Epidermal melanocyte (primary cell): ENCODE measurements around the gene EXOSC9.

Experiments
- DNase-seq: peaks from one replicate; pipeline ENCODE4 v3.0.0; 2011; ENCODE audit warnings: low spot score; ENCODE audit not compliant: insufficient read length

The EXOSC9 gene

DNA sequence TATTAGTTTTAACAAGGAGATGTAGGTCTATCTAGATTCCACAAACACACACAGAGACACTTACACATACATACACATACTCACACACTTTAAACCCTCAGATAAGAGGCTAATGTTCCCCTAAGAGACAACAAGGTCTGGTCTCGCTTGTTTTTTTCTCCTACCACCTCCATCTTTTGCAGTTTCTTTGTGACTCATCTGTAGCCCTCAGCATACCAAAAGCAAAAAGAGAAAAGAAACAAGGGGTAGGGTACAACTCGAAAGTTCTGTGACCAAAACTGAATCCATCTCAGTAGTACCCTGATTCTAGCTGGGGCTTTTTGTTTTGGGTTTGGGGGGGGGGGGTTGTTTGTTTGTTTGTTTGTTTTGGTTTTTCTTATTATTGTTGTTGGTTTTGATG, 12.2 kb upstream of the EXOSC9 start:
- DNase-seq = no peak

DNA sequence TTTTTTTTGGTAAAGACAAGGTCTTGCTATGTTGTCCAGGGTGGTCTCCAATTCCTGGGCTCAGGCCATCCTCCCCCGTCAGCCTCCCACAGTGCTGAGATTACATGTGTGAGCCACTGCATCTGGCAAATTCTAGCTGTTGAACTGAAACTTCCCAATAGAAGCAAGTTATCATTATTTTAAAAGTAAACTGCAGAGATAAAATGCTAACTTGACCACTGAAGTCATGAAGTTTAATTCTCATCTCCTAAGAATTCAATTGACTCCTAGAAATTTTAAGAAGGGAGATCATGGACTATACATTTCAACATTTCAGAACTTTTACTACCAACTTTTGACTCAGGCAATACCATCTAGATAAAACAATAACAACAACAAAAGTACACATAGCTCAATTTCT, 11.7 kb upstream of the EXOSC9 start:
- DNase-seq = no peak

DNA sequence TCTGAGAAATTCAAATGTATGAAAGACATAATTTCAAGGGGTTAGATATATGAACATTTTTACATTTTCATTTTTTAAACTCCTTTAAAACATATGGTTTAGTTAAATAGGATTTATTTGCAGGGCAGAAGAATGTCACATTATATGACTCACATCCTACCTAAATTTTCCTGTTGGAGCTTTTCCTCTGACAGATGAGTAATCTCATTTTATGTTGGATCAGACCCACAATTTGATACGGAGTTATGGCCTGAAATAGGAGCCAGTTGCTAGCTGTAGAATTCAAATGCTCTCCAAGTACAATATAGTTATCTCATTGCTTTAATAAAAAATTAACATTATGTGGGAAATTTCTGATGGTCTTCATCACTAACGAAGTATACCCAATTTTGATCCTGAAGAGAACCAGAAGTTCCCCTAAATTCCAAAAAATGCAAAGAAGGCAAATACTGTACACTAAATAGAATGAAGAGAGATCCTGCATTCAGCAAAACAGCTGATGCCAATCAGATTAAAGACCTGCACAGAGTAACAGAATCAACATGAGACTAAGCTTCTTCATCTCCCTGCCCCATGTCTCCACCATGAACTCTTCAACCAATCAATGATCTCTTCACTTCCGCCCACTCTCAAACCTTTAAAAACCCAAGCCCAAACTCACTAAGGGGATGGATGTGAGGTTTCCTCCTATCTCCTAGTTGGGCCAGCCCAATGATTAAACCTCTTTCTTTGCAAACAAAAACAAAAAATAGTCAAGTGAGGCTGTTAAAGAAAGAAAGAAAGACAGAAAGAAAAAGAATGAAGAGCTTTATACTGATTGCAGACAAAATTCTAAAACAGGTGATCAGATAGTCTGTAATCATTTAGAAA, 10.9 kb upstream of the EXOSC9 start:
- no peak for DNase-seq

DNA sequence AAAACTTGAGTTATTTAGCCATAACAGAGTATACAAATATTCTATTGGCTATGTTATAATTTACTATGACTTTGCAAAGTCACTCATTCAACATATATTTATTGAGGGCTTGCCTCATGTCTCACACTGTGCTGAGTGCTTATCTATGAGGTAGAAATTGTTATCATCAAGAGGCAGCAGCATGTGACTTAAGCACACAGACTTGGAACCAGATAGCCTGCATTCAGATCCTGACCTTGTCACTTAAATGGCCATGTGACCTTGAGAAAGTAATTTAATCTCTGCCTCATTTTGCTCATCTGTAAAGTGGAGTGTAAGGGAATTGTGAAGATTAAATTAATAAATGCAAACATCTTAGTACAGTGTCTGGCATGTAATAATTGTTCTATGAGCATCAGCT, 10.1 kb upstream of the EXOSC9 start:
- no peak for DNase-seq

DNA sequence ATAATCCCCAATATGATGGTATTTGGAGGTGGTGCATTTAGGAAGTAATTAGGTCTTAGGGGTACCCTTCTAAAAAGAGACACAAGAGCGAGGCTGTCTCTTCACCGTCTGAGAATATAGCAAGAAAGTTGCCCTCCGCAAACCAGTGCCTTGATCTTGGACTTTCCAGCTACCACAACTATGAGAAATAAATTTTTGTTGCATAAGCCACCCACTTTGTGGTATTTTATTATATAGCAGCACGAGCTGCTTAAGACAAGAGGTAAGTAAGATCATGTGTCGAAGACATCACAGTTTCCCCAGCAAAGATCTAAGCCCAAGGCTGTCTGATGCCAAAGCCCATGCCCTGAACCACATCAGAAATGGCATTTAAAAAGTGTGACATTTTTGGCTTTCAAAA, 9.6 kb upstream of the EXOSC9 start:
- no peak for DNase-seq

DNA sequence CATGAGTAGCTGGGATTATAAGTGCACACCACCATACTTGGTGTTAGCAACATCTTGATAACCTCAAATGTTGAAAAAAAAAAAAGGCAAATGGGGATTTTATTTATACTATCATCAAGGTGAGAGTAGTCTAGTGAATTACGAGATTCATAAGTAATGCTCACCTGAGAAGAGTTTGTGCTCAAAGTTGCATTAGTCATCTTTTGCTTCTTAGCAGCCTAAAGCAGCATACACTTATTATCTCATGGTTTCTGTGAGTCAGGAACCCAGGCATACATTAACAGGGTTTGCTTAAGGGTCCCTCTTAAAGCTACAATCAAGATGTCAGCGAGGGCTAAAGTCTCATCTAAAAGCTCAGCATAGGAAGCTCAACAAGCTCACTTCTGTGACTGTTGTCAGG, 8.2 kb upstream of the EXOSC9 start:
- no peak for DNase-seq

DNA sequence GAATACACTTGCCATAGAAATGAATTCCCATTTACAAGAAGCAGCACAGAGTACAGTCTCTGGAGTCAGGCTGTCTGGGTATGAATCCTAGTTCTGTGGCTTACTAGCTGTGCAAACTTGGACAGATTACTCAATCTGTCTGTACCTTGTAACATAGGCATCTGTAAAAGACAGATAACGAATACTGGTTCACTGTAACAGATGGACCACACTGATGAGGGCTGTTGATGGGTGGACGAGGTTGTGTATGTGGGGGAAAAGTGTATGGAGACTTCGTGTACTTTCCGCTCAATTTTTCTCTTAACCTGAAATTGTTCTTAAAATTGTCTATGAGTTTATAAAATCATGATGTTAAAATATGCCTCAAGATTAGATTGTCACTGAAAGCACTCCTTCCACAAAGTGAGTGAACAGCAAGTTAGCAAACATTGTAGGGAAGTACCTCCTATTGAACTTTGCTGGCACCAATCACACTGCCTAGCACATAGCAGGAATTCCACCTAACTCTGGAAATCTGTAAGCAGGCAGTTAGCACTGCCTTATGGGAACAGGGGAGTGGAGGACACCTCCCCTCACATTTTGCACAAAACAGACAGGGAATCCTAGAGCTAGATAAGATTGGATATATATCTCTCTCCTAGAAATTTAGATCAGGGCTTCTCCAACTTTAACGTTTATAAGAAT, 6.5 kb upstream of the EXOSC9 start:
- DNase-seq = no peak

DNA sequence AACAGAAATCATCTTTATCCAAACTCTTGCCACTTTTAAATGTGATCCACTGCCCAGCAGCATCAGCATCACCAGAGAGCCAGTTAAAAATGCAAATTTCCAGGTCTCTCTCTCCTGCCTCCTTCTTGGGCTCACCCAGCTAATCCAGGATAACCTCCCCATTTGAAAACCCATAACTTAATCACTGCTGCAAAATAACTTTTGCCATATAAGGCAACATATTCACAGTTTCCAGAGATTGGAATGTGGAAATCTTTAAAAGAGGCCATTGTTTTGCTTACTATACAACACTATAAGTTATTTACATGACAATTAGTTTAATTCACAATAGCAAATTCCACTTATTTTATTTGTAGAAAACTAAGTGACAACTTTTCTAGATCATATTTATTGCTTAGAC, 4.8 kb upstream of the EXOSC9 start:
- DNase-seq = no peak

DNA sequence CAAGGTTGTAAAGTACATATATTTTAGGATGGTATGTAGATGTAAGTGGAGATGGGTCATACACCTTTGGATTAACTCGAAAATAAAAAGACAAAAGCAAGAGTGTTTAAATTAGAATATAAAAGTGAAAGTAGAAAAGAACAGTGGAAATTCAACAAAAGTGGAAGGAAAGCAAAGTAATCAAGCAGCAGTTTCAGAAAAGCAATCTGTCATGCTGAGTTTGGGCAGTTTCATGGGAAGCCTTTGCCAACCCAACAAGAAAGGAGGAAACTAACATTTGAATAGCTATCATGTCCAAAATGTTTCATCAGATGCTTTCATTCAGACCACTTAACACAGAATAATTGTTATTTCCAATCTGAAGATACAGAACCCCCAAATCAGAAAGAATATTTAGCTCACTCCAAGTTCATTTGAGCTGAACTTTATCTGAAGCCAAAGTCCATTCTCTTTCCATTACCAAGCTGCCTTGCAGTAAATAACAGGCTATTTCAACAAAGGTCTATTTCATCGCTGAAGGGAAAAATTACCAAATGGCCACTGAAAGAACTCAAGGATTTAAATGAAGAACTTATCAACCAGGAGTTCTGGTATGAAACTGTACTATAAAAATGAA, 1.8 kb upstream of the EXOSC9 start:
- no peak for DNase-seq

DNA sequence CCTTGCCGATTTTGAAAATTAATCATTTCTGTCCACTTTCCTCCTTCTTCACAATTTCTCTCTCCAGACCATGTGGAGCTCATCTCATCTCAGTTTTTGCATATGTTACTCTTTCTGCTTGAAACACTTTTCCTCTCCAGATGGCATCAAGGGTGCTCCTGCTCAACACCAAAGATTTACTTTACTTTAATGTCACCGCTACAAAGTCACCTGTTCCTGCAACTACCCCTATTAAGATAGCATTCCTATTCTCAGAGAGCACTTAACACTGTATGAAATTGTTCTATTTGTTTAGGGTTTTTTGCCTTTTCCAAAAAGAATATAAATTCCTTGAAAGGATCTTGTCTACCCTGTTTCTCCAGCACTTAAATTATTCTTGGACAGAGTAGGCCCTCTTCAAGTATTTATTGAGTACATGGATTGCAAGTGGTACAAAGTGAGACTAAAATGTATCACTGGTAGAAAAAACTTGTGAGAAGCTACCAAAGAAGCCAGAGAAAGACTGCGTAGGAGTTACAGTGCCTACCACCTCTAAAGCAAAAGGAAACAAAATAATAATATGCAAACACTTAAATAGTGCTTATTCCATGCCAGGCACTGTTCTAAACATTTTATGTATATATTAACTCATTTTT, 1.1 kb upstream of the EXOSC9 start:
- DNase-seq = no peak

DNA sequence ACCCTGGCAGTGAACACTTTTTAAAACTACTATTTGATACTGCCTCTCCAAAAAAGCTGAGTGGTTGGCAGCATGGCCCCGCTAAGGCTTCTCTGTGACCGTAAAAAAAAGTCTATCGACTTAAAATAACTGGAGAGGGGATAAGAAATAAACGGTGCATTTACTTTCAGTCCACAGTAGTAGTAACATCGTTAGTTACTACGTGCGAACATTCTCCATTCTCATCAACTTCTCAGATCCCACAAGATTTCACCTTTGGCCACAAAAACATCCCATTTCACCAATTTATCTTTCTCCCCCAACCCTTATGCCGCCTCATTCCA, 524 bp upstream of the EXOSC9 start:
- no peak for DNase-seq

DNA sequence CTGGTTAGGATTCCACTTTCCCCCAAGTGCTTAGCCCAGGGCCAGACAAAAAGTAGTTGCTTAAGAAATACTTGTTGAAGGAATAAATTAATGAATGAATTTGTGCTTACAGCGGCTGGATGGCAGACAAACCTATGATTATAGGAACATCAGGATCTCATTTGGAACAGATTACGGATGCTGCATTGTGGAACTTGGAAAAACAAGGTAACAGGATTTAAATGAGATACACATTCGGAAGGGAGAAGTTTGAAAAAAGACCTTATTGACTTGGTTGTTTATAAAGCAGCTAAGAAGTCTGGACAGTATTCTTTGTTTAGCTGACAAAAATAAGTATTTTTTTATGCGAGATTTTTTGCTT, 572 bp downstream of the EXOSC9 start:
- no peak for DNase-seq

DNA sequence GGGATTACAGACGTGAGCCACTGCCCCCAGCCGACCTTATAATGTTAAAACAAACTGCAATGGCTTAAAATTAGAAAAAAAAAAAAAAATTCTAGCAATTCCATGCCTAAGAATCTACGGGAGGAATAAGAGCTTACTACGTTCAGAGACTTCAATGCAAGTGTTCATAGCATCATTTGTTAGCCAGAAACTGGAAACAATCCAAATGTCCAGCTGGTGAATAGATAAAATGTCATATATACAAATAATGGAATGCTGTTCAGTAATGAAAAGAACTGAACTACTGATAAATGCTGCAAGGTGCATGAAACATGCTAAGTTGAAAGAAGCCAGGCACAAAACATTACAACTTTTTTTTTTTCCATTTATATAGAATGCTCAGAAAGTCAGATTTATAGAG, 5.3 kb downstream of the EXOSC9 start:
- no peak for DNase-seq

DNA sequence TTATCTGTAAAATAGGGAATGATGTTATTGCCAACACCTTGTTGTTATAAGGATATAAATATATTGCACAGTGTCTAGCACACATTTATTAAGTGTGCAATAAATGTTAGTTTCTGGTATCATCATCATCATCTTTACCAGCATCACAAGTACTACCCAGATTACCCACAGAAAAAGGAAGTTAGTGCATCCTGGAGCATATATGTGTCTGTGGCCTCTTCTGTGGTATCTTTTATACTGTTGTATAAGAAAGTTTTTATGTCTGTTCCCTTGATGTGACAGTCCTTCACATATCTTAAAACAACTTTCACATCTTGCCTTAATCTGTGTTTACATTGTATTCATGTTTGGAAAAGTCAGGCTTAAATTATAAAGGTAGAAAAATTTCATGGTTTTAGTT, 10.0 kb downstream of the EXOSC9 start:
- no peak for DNase-seq

DNA sequence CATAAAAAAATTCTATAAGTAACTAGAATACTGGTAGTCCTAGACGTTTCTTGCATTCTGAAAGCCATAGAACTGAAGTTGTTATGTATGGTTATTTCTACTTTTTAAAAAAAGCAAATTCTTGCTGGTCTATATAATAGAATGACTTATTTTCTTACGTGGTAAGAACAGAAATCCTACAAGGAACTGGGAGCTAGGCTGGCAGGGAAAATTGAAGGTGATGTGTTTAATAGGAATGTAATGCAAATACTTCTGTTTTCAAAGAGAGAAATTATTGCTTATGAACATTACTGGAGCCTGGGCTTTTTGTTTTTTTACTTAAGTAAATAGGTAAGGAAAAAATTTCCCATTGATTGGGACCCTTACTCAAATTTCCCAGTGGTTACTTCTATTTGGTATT, 13.6 kb downstream of the EXOSC9 start:
- DNase-seq = no peak

DNA sequence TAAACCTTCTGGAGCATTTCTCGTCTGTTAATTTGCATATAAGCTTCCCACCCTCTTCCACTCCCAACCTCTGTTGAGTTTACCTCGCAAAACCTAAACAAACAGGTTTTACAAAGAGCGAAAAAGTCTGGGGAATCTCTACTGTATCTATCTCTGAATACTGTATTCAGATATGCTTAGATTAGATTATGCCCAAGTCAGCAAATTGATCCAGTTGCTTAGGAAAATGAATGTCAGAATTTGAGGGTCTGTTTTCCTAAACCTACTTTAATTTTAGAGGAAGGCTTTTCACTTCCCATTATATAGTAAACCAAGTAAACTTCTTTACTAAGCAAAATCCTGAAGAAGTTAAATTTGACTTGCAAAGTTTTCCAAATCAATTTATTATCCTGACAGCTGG, 15.9 kb downstream of the EXOSC9 start:
- no peak for DNase-seq

DNA sequence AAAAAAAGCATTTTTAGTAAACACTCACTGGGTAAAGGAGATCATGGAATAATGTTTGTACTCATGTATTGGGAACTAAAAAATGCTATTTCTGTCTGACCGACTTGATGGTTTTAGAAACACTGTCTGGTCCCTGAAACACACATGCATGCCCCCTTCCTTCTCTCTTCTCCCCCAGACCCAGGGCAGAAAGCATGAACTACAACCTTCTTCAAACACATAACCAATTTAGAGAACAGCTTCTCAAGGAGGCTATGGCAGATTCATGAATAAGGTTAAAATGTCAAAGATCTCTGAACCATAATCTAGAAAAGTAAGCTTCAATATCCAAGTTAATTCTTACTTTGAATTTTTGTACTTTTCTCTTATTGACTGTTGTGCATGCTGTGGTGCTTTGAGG, 16.6 kb downstream of the EXOSC9 start:
- DNase-seq = no peak

DNA sequence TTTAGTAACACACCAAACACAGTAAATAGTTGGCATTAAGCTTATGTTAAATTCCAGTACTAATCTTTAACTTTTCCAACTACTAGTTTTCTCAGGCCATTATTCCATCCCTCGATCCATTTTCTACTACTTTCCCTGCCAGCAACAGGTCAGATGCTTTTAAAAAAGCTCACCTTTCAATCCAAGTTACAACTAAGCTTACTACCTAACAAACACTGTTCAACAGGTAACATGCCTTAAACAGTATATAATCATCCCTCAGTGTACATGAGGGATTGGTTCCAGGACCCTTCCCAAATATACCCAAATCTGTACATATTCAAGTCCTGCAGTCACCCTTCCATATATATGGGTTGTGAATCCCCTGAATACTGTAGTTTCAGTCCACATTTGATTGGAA, 17.1 kb downstream of the EXOSC9 start:
- DNase-seq = no peak

DNA sequence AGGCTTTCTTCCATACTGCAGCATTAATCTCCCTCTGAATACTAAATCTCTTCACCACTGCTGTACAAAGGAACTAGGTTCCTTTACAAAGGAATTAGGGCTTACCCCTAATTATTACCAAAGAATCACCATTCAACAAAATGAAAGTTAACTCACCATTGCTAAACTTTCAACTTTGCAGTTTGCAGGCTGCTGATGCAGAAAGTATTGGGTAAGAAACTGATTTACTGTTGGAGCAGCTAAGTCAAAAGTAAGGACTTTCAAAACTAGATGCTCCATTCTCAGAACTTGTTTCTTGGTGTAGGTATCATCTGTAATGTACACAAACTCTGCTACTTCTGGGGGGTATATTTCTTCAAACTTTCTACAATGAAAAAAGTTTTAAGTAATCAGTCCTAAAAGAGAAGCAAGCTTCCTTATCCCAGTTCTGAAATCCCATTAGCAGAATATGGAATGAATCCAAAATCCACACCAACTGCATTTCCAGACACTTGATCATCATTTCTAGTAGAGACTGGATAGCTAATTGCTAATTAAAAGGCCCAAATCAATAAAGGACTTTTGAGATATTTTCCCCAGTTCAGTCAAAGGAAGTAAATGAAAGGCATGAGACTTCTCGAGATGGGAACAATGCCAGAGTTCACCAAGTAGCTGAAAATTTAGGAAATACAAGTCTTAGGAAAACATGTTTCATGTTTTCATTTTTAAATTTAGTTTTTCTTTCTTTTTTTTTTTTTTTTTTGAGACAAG, 18.3 kb downstream of the EXOSC9 start:
- no peak for DNase-seq

DNA sequence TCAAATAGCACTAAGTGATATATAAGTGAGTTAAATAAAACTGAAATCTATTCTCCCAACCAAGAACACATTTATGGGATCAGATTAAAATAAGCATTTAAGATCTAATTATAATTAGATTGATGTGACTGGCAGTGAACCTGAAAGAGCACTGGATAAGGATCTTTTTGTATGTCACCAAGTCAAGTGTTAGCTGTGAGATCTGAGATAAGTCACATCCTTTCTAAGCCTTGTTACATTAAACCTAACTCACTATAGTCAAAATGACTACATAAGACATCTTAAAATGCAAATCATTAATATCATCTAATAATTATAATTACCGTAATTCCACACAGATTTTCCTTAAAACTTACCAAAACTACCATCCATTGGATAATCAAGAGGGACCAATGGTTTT, 20.9 kb downstream of the EXOSC9 start:
- no peak for DNase-seq

DNA sequence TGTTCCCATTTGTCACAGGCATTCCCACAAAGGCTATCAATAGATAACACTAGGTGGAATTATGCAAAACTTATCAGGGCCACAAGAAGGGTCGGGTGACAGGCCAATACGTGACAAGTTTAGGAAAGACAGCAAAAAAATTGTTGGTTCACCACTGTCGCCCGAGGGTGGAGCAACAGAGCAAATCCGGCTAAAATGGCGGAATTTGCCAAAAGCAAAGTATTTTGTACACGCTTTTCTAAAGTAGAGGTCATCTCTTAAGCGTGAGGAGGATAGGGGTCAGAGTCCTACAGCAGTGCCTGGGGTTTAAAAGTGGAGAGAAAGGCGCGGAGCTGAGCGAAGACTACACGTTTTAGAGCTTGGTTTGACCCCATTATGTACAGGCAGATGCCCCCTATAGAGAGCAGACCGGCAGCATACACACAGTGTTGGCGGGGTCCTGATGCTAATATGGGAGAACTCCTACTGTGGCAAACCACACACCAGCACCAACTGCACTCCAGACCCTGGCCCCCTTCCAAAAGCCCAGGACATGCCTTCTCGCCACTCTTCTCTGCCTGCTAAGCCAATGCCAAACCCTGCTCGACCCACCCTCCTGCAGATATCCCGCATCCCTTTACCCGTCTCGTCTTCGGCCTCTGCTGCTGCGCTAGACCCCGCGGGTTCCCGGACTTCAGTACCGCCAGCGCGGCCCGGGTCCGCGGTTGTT, 21.8 kb downstream of the EXOSC9 start:
- DNase-seq = no peak
